ENCODE data around the gene TTLL11.
A peak's percentile ranks its signal among the peaks of the same experiment; 100 is the strongest.

Gene TTLL11

GRCh38 chr9:121855476-121855875 is 237.6 kb downstream of the TTLL11 start:
- no peak for DNase-seq (ENCODE audit: low spot score)

- DNase-seq (ENCODE audit: low spot score) = no peak
Observed at GRCh38 chr9:121853617-121854395, 239.3 kb downstream of the TTLL11 start.

- DNase-seq (ENCODE audit: low spot score) = no peak
Observed at GRCh38 chr9:121852651-121853616, 240.2 kb downstream of the TTLL11 start.

- no peak for DNase-seq (ENCODE audit: low spot score)
Observed at GRCh38 chr9:121852241-121852640, 240.9 kb downstream of the TTLL11 start.

- no peak for DNase-seq (ENCODE audit: low spot score)
Observed at GRCh38 chr9:121851641-121852091, 241.4 kb downstream of the TTLL11 start.

GRCh38 chr9:121850366-121850765 is 242.7 kb downstream of the TTLL11 start:
- DNase-seq (ENCODE audit: low spot score) = no peak

- DNase-seq (ENCODE audit: low spot score) = no peak
Observed at GRCh38 chr9:121849554-121849953, 243.6 kb downstream of the TTLL11 start.

GRCh38 chr9:121844562-121844961 is 248.5 kb downstream of the TTLL11 start:
- DNase-seq (ENCODE audit: low spot score) = no peak

GRCh38 chr9:121844098-121844497 is 249.0 kb downstream of the TTLL11 start:
- DNase-seq (ENCODE audit: low spot score) = no peak

DNA sequence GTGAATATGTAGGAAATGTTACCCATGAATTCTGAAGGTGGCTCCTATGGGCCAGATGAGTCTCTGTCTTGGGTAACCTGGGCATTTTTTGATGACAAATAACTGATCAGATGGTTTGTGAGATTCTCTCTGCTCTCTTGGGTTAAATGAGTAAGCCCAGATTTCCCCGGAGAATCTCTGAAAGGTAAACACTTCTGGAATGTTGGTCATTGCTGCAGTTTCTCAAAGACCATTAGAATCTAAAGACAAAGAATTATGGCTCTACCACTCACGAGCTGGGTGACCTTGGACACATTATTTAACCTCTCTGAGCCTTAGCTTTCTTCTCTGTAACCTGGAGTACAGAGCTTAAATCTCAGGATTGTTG is 250.5 kb downstream of the TTLL11 start:
- peak; percentile 58 for DNase-seq (ENCODE audit: low spot score)

- DNase-seq (ENCODE audit: low spot score) = no peak
Observed at GRCh38 chr9:121841771-121842611, 251.1 kb downstream of the TTLL11 start.

- no peak for DNase-seq (ENCODE audit: low spot score)
Observed at GRCh38 chr9:121840838-121841760, 252.0 kb downstream of the TTLL11 start.

DNA sequence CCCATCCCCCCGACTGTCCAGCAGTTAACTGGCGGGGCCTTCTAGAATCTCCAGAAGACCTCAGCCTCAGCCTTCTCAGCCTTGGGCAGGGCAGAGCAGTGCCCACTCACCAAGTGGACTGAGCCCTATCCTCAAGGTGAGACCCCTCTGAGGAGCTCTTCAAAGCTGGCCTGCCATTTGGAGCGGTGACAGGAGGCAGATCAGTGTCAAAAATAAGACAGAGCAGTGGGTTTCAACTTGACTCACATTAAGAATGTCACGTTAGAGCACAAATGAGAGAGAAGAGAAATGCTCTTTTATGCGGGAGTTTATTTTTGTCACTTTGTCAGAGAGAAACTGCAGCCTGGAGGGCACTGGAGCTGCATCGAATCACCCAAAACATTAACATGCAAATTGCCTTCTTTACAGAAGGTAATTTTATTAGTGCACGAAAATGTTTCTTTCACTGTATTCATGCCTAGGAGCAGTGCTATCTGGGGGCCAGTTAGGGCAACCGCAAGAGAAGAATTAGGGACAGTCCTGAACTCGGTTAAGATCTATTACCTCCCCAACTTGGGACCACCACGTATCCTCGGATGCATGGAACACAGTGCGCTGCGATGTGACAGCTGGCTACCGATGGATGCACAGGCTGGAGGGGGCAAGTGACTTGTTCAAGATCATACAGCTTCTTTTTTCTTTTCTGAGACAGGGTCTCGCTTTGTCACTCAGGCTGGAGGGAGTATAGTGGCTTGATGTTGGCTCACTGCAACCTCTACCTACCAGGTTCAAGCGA is 253.2 kb downstream of the TTLL11 start:
- no peak for DNase-seq (ENCODE audit: low spot score)

DNA sequence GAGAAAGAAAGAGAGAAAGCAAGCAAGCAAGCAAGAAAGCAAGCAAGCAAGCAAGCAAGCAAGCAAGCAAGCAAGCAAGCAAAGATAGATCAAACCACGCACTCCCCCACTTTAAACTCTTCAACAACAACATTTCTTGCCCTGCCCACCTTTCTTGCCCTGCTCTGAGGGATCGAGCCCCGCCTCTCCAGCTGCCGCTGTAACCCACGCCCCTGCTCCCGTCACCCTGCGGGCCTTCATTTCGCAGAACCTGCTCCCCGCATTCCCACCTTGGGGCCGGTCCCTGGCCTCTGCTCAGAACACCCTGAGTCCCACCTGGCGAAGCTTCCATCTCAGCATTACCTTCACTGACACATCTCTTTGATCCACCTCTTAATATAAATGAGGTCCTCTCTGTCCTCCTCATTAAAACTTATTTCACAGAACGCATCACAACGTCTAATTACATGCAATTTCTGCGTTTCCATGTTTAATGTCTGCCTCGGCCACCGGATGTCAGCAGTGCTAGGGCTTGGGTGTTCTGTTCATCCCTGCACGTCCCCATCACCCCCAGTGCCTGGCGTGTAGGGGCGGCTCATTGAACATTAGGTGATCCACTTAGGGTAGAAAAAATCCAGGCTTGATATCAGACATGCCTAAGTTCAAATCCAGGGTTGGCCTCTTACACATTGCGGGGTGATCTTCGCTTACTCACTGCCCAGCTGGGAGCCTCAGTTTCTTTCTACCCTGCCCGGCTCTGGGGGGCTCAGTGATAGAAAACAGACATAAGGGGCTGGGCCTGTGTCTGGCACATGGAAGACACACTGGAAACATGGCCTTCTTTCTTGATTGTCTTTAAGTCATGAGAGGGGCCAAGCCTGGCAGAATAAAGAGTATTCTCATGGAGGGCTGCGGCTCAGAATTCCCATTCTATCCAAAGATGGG is 254.1 kb downstream of the TTLL11 start:
- DNase-seq (ENCODE audit: low spot score) = no peak

DNA sequence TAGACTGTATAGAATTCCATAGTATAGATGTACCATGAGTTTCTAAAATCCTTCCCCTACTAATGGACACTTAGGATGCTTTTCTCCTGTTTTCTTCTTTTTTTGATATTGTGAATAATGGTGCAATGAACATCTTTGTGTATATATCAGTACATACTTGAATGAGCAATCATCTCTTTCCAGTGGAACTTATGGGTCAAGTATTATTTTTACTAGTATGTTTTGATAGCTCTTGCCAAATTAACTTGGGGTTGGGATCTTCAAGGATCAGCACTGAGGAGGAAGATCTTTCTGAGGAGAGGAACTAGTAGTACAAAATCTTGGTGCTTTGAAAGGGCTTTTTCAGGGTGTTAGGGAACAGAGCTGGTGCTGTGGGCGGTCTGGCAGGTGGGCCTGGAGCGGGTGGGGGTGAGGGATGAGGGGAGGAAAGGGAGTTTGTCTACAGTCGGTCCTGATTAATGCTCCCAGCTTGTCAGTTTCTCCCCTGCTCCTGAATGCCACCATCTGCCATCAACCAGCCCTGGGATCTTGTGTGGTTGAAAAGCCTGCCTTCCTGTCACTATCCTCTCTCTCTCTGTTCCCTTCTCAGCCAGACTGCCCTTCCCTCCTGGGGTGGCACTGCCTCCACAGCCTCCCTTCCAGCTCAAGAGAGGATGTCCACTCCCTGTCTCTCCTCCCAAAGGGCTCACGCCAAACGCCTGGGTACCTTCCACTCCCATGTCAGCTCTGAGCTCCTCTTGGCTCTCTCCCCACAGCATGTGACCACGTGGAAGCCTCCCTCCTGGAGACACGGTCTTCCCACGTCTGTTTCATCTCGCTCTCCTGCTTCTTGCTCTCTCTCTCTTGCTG is 255.8 kb downstream of the TTLL11 start:
- no peak for DNase-seq (ENCODE audit: low spot score)

DNA sequence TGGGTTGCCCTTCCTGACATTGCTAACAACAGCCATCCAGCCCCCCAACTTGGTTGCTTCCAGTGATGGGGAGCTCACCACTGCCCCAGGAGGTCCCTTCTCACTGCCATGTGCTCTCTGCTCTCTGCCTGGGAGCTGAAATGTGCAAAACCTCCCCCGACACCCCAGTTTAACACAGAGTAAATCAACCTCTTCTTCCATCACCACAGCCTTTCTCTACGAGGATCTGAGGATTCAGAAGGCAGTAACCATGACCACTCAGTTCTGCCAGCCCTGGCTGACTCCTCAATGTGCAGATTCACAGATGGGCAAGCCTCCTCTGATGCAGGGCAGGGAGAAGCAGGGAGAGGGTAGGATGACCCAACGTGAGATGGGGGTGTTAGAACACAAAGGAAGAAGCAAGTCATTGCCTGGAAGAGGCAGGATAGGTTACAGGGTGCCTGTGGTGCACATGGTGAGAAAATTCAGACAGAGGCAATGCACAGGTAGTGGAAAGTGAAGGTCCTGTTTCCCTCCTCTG is 256.7 kb downstream of the TTLL11 start:
- no peak for DNase-seq (ENCODE audit: low spot score)

DNA sequence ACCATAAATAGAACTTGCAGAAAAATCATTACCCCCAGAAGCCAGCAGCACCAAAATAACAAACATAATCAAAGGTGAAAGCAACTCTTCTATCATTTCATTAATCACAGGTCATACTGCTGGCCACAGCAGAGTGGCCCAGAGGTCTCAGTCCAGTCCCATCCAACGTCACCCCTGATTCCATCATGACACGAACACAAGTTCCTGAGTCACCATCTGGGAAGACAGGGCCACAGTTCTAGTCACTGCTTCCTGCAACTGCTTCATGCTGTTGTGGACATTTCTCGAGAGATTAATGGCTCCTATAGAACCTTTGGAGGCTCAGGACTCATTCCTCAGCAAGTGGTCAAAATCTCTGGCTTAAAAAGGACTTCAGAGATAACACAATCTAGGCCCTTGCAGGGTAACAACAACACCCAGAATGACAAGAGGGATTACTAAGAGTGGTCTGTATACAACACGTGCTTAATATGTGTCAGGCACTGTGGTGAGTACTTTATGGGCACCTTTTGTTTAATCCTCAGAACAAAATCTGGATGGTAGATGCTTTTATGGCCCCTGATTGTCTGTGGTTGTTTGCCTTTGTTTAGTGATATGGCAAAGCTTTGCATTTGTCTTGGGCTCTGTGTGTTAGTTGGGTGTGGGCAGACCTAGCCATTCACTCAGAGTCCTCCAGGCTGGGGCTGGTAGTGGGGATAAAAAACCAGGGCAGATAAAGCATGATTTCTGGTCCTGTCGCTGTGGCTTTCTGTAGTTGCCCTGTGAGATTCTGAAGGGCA is 257.3 kb downstream of the TTLL11 start:
- no peak for DNase-seq (ENCODE audit: low spot score)

All from AG08396 (cell line).